NCI-H774 (cell line): Measurements from ENCODE around the gene PER1.

Experiments used
- DNase-seq: peaks from one replicate; lab custom pipeline; 2025; lab: John Stamatoyannopoulos, UW

The PER1 gene

GRCh38 chr17:8166731-8167130, 14.5 kb upstream of the PER1 start:
- DNase-seq: no peak

- DNase-seq: no peak
These were observed 12.6 kb upstream of the PER1 start for GRCh38 chr17:8164815-8165131.

- no peak for DNase-seq
These were observed 12.0 kb upstream of the PER1 start for GRCh38 chr17:8163978-8164814.

GRCh38 chr17:8162997-8163977, 11.1 kb upstream of the PER1 start:
- no peak for DNase-seq

GRCh38 chr17:8162233-8162996, 10.2 kb upstream of the PER1 start, which contains the start of gene VAMP2:
Gene VAMP2 (minus strand): TSS chr17:8162948. CDS start chr17:8162879, 69 bp downstream.
- DNase-seq: peak; percentile 9

- no peak for DNase-seq
These were observed 9.4 kb upstream of the PER1 start for GRCh38 chr17:8161289-8162232.

GRCh38 chr17:8160741-8161221, 8.6 kb upstream of the PER1 start:
- DNase-seq: no peak

GRCh38 chr17:8160224-8160577, 8.0 kb upstream of the PER1 start:
- DNase-seq: no peak

GRCh38 chr17:8159459-8160223, 7.4 kb upstream of the PER1 start:
- DNase-seq: no peak

GRCh38 chr17:8159032-8159400, 6.8 kb upstream of the PER1 start:
- no peak for DNase-seq

GRCh38 chr17:8158267-8159031, 6.2 kb upstream of the PER1 start:
- DNase-seq: peak; percentile 25

GRCh38 chr17:8156246-8156992, 4.2 kb upstream of the PER1 start:
- peak; percentile 97 for DNase-seq

- DNase-seq: no peak
These were observed 3.7 kb upstream of the PER1 start for GRCh38 chr17:8155996-8156245.

GRCh38 chr17:8155231-8155995, 3.2 kb upstream of the PER1 start:
- no peak for DNase-seq

- DNase-seq: no peak
These were observed 2.5 kb upstream of the PER1 start for GRCh38 chr17:8154608-8155155.

- peak; percentile 30 for DNase-seq
These were observed 1.9 kb upstream of the PER1 start for GRCh38 chr17:8153957-8154607.

GRCh38 chr17:8153525-8153956, 1.3 kb upstream of the PER1 start:
- no peak for DNase-seq
